ENCODE results near the gene UBL7. TPM values are rescaled to one million over a fixed set of nuclear protein-coding genes. Genes with fewer than 3 reads are reported as not detected.

UBL7 gene
- total RNA-seq, 4 donors from 2014 or later: 47.9 to 60.0 (median 52.0) TPM

GRCh38 chr15:74502301-74502700, 41.3 kb upstream of the UBL7 start:
- TF ChIP-seq POLR2AphosphoS5 (IDR thresholded peaks at IDR 0.05) (no peak), EP300 (IDR thresholded peaks at IDR 0.05) (no peak), POLR2A (IDR thresholded peaks at IDR 0.05) (no peak), CTCF (IDR thresholded peaks at IDR 0.05) (no peak)
- Histone ChIP-seq H3K4me1 (no peaks in the 10 kb centered on the region), H3K9me3 (no peaks in the 10 kb centered on the region), H3K27ac (no peak overlapping the region), H3K27me3 (no peaks in the 10 kb centered on the region), H3K4me3 (no peak overlapping the region), H3K36me3 (no peaks in the 10 kb centered on the region)
- ATAC-seq: no peak
- WGBS, 2 donors (ENCODE audit: low coverage in 1 of 2): 30 to 73% methylated on average over 1 of the region's 3 CpGs

GRCh38 chr15:74500401-74500800, 39.4 kb upstream of the UBL7 start:
- TF ChIP-seq EP300 (IDR thresholded peaks at IDR 0.05): no peak
- no peak for TF ChIP-seq CTCF (IDR thresholded peaks at IDR 0.05)
- no peak for TF ChIP-seq POLR2A (IDR thresholded peaks at IDR 0.05)
- TF ChIP-seq POLR2AphosphoS5 (IDR thresholded peaks at IDR 0.05): no peak
- Histone ChIP-seq H3K27me3 (no peaks in the 10 kb centered on the region), H3K4me1 (no peaks in the 10 kb centered on the region), H3K27ac (no peak overlapping the region), H3K36me3 (no peaks in the 10 kb centered on the region), H3K9me3 (no peaks in the 10 kb centered on the region), H3K4me3 (no peak overlapping the region)
- no peak for ATAC-seq
- 86 to 100% methylated on average over 1 to 2 of the region's 2 CpGs for WGBS, 2 donors (ENCODE audit: low coverage in 1 of 2)

DNA sequence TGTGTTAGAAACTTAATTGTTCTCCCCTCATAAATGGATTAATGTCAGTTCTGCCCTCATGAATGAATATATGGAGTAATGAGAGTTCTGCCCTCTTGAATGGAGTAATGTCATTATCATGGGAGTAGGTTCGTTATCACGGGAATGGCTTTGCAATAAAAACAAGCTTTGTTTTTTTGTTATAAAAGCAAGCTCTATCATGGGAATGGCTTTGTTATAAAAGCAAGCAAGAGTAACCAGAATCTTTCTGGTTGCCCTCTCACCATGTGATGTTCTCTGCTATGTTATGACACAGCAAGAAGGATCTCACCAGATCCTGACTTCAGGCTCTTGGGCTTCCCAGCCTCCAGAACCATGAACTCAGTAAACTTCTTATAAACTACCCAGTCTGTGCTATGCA, 38.4 kb upstream of the UBL7 start:
- H3K36me3 ChIP-seq: no peaks in the 10 kb centered on the region
- H3K27ac ChIP-seq: no peak overlapping the region
- H3K27me3 ChIP-seq: no peaks in the 10 kb centered on the region
- ATAC-seq: no peak
- H3K4me3 ChIP-seq: no peak overlapping the region
- TF ChIP-seq EP300 (IDR thresholded peaks at IDR 0.05): no peak
- no peak for TF ChIP-seq CTCF (IDR thresholded peaks at IDR 0.05)
- TF ChIP-seq POLR2AphosphoS5 (IDR thresholded peaks at IDR 0.05): no peak
- no peak for TF ChIP-seq POLR2A (IDR thresholded peaks at IDR 0.05)
- WGBS, 2 donors (ENCODE audit: low coverage in 1 of 2): 92 to 97% methylated on average over 2 of the region's 2 CpGs
- H3K9me3 ChIP-seq: no peaks in the 10 kb centered on the region
- H3K4me1 ChIP-seq: no peaks in the 10 kb centered on the region

DNA sequence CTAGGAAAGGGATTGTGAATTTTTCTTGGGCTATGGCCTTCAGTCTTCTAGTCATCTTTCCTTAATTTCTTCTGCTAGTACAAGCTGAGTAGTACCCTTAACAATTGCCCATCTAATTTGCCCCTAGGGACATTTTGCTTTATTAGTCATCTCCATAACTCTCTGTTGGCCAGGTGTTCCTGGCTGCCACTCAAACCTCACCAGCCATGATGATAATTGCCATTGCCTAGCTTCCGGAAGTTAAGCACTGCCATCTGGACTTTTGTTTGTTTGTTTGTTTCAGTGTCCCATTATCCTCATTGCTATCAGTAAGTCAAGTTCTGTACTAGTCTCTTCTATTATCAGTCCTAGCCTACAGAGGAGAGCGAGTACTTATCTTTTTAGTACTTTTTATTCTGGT, 36.6 kb upstream of the UBL7 start:
- Histone ChIP-seq H3K4me3 (no peak overlapping the region), H3K9me3 (no peaks in the 10 kb centered on the region), H3K27ac (no peak overlapping the region), H3K4me1 (no peaks in the 10 kb centered on the region), H3K27me3 (no peaks in the 10 kb centered on the region), H3K36me3 (no peaks in the 10 kb centered on the region)
- ATAC-seq: no peak
- TF ChIP-seq EP300 (IDR thresholded peaks at IDR 0.05): no peak
- TF ChIP-seq CTCF (IDR thresholded peaks at IDR 0.05): no peak
- no peak for TF ChIP-seq POLR2A (IDR thresholded peaks at IDR 0.05)
- no peak for TF ChIP-seq POLR2AphosphoS5 (IDR thresholded peaks at IDR 0.05)
- WGBS, 2 donors (ENCODE audit: low coverage in 1 of 2): 64 to 100% methylated on average over 1 to 2 of the region's 2 CpGs

- Histone ChIP-seq H3K9me3 (no peaks in the 10 kb centered on the region), H3K4me1 (no peaks in the 10 kb centered on the region), H3K27ac (no peak overlapping the region), H3K4me3 (no peak overlapping the region), H3K27me3 (no peaks in the 10 kb centered on the region), H3K36me3 (no peaks in the 10 kb centered on the region)
- no peak for ATAC-seq
- TF ChIP-seq CTCF (IDR thresholded peaks at IDR 0.05) (no peak), EP300 (IDR thresholded peaks at IDR 0.05) (no peak), POLR2A (IDR thresholded peaks at IDR 0.05) (no peak), POLR2AphosphoS5 (IDR thresholded peaks at IDR 0.05) (no peak)
- WGBS, 2 donors (ENCODE audit: low coverage in 1 of 2): 83 to 93% methylated on average over 3 of the region's 3 CpGs
Observed at GRCh38 chr15:74496648-74497047, 35.7 kb upstream of the UBL7 start.

Measured in gastroesophageal sphincter (tissue), 4 donors.